IMR-90 (cell line): ENCODE measurements around the gene TMTC2. TPM values are rescaled to one million over a fixed set of nuclear protein-coding genes. Genes with fewer than 3 reads are reported as not detected.

Experiments
- ATAC-seq: fragments of 200-7000 bp; cut with Tn5 transposase; 2 replicates; pipeline ENCODE4 v1.9.1; 2020; ENCODE audit warnings: low read depth, mild to moderate bottlenecking, moderate library complexity
- BruUV-seq: library from RNA; stranded (reverse); fragments of 400-500 nt; replicated peaks from 2 replicates; lab custom pipeline; 2021; lab: Mats Ljungman, UMichigan
- CTCF ChIA-PET: fragments of 300-600 bp; formaldehyde crosslinking; extraction: SDS; loops from one replicate; lab custom pipeline; 2021; ENCODE audit warnings: antibody characterized with exemption; lab: Yijun Ruan, JAX
- POLR2A ChIA-PET: fragments of 300-600 bp; sonication (Branson Sonifier 250); formaldehyde crosslinking; loops from one replicate; lab custom pipeline; 2022; ENCODE audit warnings: antibody characterized with exemption; ENCODE audit not compliant: unreplicated experiment; lab: Charles Lee
- DNase-seq: peaks from one replicate; pipeline ENCODE4 v3.0.0; 2013
- H2AFZ ChIP-seq: replicated peaks from 2 replicates; pipeline ENCODE3; 2013; ENCODE audit warnings: low read length, mild to moderate bottlenecking; ENCODE audit not compliant: poor library complexity
- H2AK5ac ChIP-seq: 2 replicates; pipeline ENCODE4 v1.6.1; 2013; ENCODE audit warnings: low read depth, low read length, inconsistent platforms
- H2AK9ac ChIP-seq: replicated peaks from 2 replicates; pipeline ENCODE3; 2013; ENCODE audit warnings: mild to moderate bottlenecking, low read depth, low read length, moderate library complexity; ENCODE audit not compliant: poor library complexity
- H2BK120ac ChIP-seq: 2 replicates; pipeline ENCODE4 v1.6.1; 2013; ENCODE audit warnings: low read depth, low read length, inconsistent platforms
- H2BK15ac ChIP-seq: 3 replicates; pipeline ENCODE4 v1.6.1; 2013; ENCODE audit warnings: low read depth, low read length, inconsistent platforms
- H2BK20ac ChIP-seq: 2 replicates; pipeline ENCODE4 v1.6.1; 2013; ENCODE audit warnings: low read depth, mild to moderate bottlenecking, inconsistent platforms, low read length, moderate library complexity
- H2BK5ac ChIP-seq: 2 replicates; pipeline ENCODE4 v1.6.1; 2013; ENCODE audit warnings: mild to moderate bottlenecking, low read depth, low read length, inconsistent platforms; ENCODE audit not compliant: poor library complexity, severe bottlenecking
- H3K14ac ChIP-seq: replicated peaks from 2 replicates; pipeline ENCODE4 v1.6.1; 2013; ENCODE audit warnings: low read depth, low read length, inconsistent platforms
- H3K18ac ChIP-seq: 2 replicates; pipeline ENCODE4 v1.6.1; 2013; ENCODE audit warnings: low read depth, low read length, control low read depth
- H3K23ac ChIP-seq: 2 replicates; pipeline ENCODE4 v1.6.1; 2013; ENCODE audit warnings: low read depth, low read length, inconsistent platforms
- H3K27ac ChIP-seq: 2 replicates; pipeline ENCODE4 v1.5.1; 2013; ENCODE audit warnings: mild to moderate bottlenecking, control low read depth, low read length; ENCODE audit not compliant: insufficient read depth
- H3K27me3 ChIP-seq: 2 replicates; pipeline ENCODE4 v1.6.1; 2013; ENCODE audit warnings: low read length; ENCODE audit not compliant: control insufficient read depth, insufficient read depth
- H3K36me3 ChIP-seq: 2 replicates; pipeline ENCODE4 v1.6.1; 2013; ENCODE audit warnings: low read length, mixed read lengths; ENCODE audit not compliant: control insufficient read depth, insufficient read depth
- H3K4ac ChIP-seq: 2 replicates; pipeline ENCODE4 v1.6.1; 2013; ENCODE audit warnings: low read depth, low read length, inconsistent platforms
- H3K4me1 ChIP-seq: 2 replicates; pipeline ENCODE4 v1.6.1; 2013; ENCODE audit warnings: low read length, mixed read lengths; ENCODE audit not compliant: control insufficient read depth, insufficient read depth
- H3K4me2 ChIP-seq: 2 replicates; pipeline ENCODE4 v1.6.1; 2013; ENCODE audit warnings: low read depth, mild to moderate bottlenecking, control low read depth, low read length, moderate library complexity
- H3K4me3 ChIP-seq: 2 replicates; pipeline ENCODE4 v1.5.1; 2013; ENCODE audit warnings: low read depth, mild to moderate bottlenecking, control low read depth, low read length, moderate library complexity; ENCODE audit not compliant: insufficient read depth
- H3K56ac ChIP-seq: 2 replicates; pipeline ENCODE4 v1.6.1; 2013; ENCODE audit warnings: low read length, inconsistent platforms; ENCODE audit not compliant: insufficient read depth; ENCODE audit errors: extremely low read depth
- H3K79me1 ChIP-seq, 2 experiments: 2 replicates each; pipeline ENCODE4 v1.6.1; 2013; ENCODE audit warnings: low read length in 2 of 2, inconsistent platforms in 1 of 2, low read depth in 1 of 2
- H3K9ac ChIP-seq: 2 replicates; pipeline ENCODE4 v1.6.1; 2013; ENCODE audit warnings: low read depth, low read length, control low read depth
- H3K9me1 ChIP-seq: 2 replicates; pipeline ENCODE4 v1.6.1; 2013; ENCODE audit warnings: low read length, inconsistent platforms; ENCODE audit not compliant: insufficient read depth
- H3K9me3 ChIP-seq: 2 replicates; pipeline ENCODE4 v1.6.1; 2013; ENCODE audit warnings: low read length; ENCODE audit not compliant: control insufficient read depth, insufficient read depth
- H4K20me1 ChIP-seq: 2 replicates; pipeline ENCODE4 v1.6.1; 2013; ENCODE audit warnings: low read length, inconsistent platforms; ENCODE audit not compliant: insufficient read depth
- H4K5ac ChIP-seq: 2 replicates; pipeline ENCODE4 v1.6.1; 2013; ENCODE audit warnings: mild to moderate bottlenecking, low read depth, low read length, control low read depth
- H4K8ac ChIP-seq, 2 experiments: 2 replicates each; pipeline ENCODE4 v1.6.1; 2013; ENCODE audit warnings: low read depth in 2 of 2, low read length in 2 of 2, control low read depth in 1 of 2, inconsistent platforms in 1 of 2
- H4K91ac ChIP-seq: 2 replicates; pipeline ENCODE4 v1.6.1; 2013; ENCODE audit warnings: low read depth, low read length, inconsistent platforms; ENCODE audit not compliant: insufficient read depth
- BHLHE40 ChIP-seq: fragments of 150-350 bp; IDR thresholded peaks from 2 replicates; pipeline ENCODE4 v1.6.1; 2016; ENCODE audit warnings: mild to moderate bottlenecking, low read depth, low read length
- CEBPB ChIP-seq: IDR thresholded peaks from 2 replicates; pipeline ENCODE4 v1.6.1; 2012; ENCODE audit warnings: low read depth, low read length, improper control_type of control experiment
- CHD1 ChIP-seq: IDR thresholded peaks from 2 replicates; pipeline ENCODE4 v1.6.1; 2012; ENCODE audit warnings: low read depth, low read length, improper control_type of control experiment
- ELK1 ChIP-seq: fragments of 150-350 bp; IDR thresholded peaks from 2 replicates; pipeline ENCODE4 v1.6.1; 2016; ENCODE audit warnings: low read depth, mild to moderate bottlenecking, low read length, moderate library complexity, borderline replicate concordance
- FOS ChIP-seq: fragments of 150-350 bp; IDR thresholded peaks from 2 replicates; pipeline ENCODE4 v1.6.1; 2016; ENCODE audit warnings: low read depth, low read length
- MAFK ChIP-seq: IDR thresholded peaks from 2 replicates; pipeline ENCODE4 v1.6.1; 2012; ENCODE audit warnings: low read depth, low read length, improper control_type of control experiment
- MAZ ChIP-seq: IDR thresholded peaks from 2 replicates; pipeline ENCODE4 v1.6.1; 2012; ENCODE audit warnings: low read depth, mild to moderate bottlenecking, low read length, improper control_type of control experiment, moderate library complexity, borderline replicate concordance
- MXI1 ChIP-seq: IDR thresholded peaks from 2 replicates; pipeline ENCODE4 v1.6.1; 2012; ENCODE audit warnings: low read depth, mild to moderate bottlenecking, low read length, moderate library complexity, borderline replicate concordance
- NFE2L2 ChIP-seq: fragments of 150-350 bp; IDR thresholded peaks from 2 replicates; pipeline ENCODE4 v1.6.1; 2016; ENCODE audit warnings: low read depth, mild to moderate bottlenecking, low read length
- POLR2A ChIP-seq: IDR thresholded peaks from 2 replicates; pipeline ENCODE4 v1.6.1; 2012; ENCODE audit warnings: mild to moderate bottlenecking, low read depth, low read length
- RAD21 ChIP-seq: IDR thresholded peaks from 2 replicates; pipeline ENCODE4 v1.6.1; 2012; ENCODE audit warnings: low read length, improper control_type of control experiment
- RCOR1 ChIP-seq: IDR thresholded peaks from 2 replicates; pipeline ENCODE4 v1.6.1; 2012; ENCODE audit warnings: mild to moderate bottlenecking, low read length, improper control_type of control experiment; ENCODE audit not compliant: insufficient replicate concordance
- RFX5 ChIP-seq: IDR thresholded peaks from 2 replicates; pipeline ENCODE4 v1.8.0; 2012; ENCODE audit warnings: low read depth, mild to moderate bottlenecking, low read length, moderate library complexity
- SMC3 ChIP-seq: fragments of 150-350 bp; IDR thresholded peaks from 2 replicates; pipeline ENCODE4 v1.6.1; 2016; ENCODE audit warnings: low read depth, mild to moderate bottlenecking, antibody characterized with exemption, low read length, moderate library complexity
- WGBS, 2 experiments: methylation state at CpG; one replicate each; pipeline versions ENCODE4 v1.1.5 to v1.1.7; 2013; ENCODE audit warnings: missing lambda C conversion rate in 2 of 2; ENCODE audit not compliant: insufficient read length in 1 of 2; ENCODE audit errors: extremely low coverage in 2 of 2; 5-methylcytosine and 5-hydroxymethylcytosine counted together
- dilution Hi-C: fragments of 300-500 bp; cut with HindIII; formaldehyde crosslinking; loops from one replicate; pipeline ENCODE4 v1.14.3; 2018; ENCODE audit warnings: low sequenced_read_pairs; ENCODE audit not compliant: unreplicated experiment
- in situ Hi-C: fragments of 300-500 bp; cut with MboI; formaldehyde crosslinking; loops from 3 replicates; pipeline ENCODE4 v1.14.3; 2019; ENCODE audit warnings: low sequenced_read_pairs, inconsistent platforms, mixed read lengths
- intact Hi-C: fragments of 100-400 bp; cut with micrococcal nuclease; formaldehyde crosslinking; loops from 2 replicates; pipeline ENCODE4 v1.10.0; 2022
- polyA plus RNA-seq, 3 experiments: library from polyadenylated mRNA; depleted of rRNA; stranded (reverse); fragments of >200 nt; gene quantifications; 2 replicates each; pipeline ENCODE4 v1.2.3, GENCODE V29; 2012; ENCODE audit warnings: low replicate concordance in 1 of 3
- total RNA-seq: library from RNA; depleted of rRNA; stranded (reverse); fragments of >200 nt; gene quantifications from 2 replicates; pipeline ENCODE4 v1.2.3, GENCODE V29; 2012
- TF ChIP-seq, protein P1 (sequence below): fragments of 150-350 bp; IDR thresholded peaks from 2 replicates; pipeline ENCODE4 v1.6.1; 2017; ENCODE audit warnings: mild to moderate bottlenecking, antibody characterized with exemption, low read length, low read depth
- TF ChIP-seq, protein P2 (sequence below): conservative IDR thresholded peaks from 2 replicates; pipeline ENCODE4 v1.5.1; 2012; ENCODE audit warnings: mild to moderate bottlenecking, low read depth, low read length, improper control_type of control experiment

TMTC2 gene
- total and polyA plus RNA-seq, 2 of the 4 experiments (the other 2 are of a cell fraction), result 0.56 to 1.4 TPM

GRCh38 chr12:83099436-83099835 lies 412.7 kb downstream of the TMTC2 start:
- no CpG with 5 or more reads among the region's 3 CpGs for WGBS, 2 experiments
- no peak for DNase-seq

More at GRCh38 chr12:83099436-83099835, 412.7 kb downstream of the TMTC2 start:
- no peak overlapping the region for H2AFZ ChIP-seq
- dilution Hi-C loops (no loop called here), in situ Hi-C loops (no loop called here), intact Hi-C loops (no loop called here)
- BruUV-seq, result no TSS peak
- no peak overlapping the region for H3K9ac ChIP-seq
- H3K4ac ChIP-seq, result no peak overlapping the region
- no peaks in the 10 kb centered on the region for H3K79me1 ChIP-seq
- H3K27me3 ChIP-seq, result no peaks in the 10 kb centered on the region
- no peak overlapping the region for H4K8ac ChIP-seq
- H3K23ac ChIP-seq, result no peak overlapping the region
- POLR2A ChIA-PET, result no interaction called here
- ATAC-seq, result no peak
- peaks cover 2% of the 10 kb centered on the region; the same call in 1 of the 2 replicates for H3K9me3 ChIP-seq
- no peaks in the 10 kb centered on the region for H3K36me3 ChIP-seq
- no peak overlapping the region for H2AK9ac ChIP-seq
- H3K18ac ChIP-seq, result no peak overlapping the region
- H2AK5ac ChIP-seq, result no peak overlapping the region
- H3K56ac ChIP-seq, result no peak overlapping the region
- no peak overlapping the region for H2BK15ac ChIP-seq
- no peaks in the 10 kb centered on the region for H3K4me1 ChIP-seq
- H2BK120ac ChIP-seq, result no peak overlapping the region
- H3K27ac ChIP-seq, result no peak overlapping the region
- H3K9me1 ChIP-seq, result no peaks in the 10 kb centered on the region
- H3K4me2 ChIP-seq, result no peak overlapping the region
- no peak overlapping the region for H4K5ac ChIP-seq
- no peak overlapping the region for H2BK5ac ChIP-seq
- CTCF ChIA-PET, result interaction anchor here (0.6 kb wide), 2 partner anchors 21 to 1213 kb away, joined by 3 to 5 read pairs; no protein-coding TSS in a partner anchor
- no peak overlapping the region for H2BK20ac ChIP-seq
- H3K14ac ChIP-seq, result no peak overlapping the region
- H4K91ac ChIP-seq, result no peak overlapping the region
- H4K20me1 ChIP-seq, result no peaks in the 10 kb centered on the region
- TF ChIP-seq CEBPB (no peak), RAD21 (no peak), CHD1 (no peak), MAZ (no peak), BHLHE40 (no peak), NFE2L2 (no peak), MXI1 (no peak), SMC3 (no peak), FOS (no peak), RFX5 (no peak), ELK1 (no peak), MAFK (no peak), POLR2A (no peak), RCOR1 (no peak)
- TF ChIP-seq, protein P1, sequence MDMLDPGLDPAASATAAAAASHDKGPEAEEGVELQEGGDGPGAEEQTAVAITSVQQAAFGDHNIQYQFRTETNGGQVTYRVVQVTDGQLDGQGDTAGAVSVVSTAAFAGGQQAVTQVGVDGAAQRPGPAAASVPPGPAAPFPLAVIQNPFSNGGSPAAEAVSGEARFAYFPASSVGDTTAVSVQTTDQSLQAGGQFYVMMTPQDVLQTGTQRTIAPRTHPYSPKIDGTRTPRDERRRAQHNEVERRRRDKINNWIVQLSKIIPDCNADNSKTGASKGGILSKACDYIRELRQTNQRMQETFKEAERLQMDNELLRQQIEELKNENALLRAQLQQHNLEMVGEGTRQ, result no peak
- TF ChIP-seq, protein P2, sequence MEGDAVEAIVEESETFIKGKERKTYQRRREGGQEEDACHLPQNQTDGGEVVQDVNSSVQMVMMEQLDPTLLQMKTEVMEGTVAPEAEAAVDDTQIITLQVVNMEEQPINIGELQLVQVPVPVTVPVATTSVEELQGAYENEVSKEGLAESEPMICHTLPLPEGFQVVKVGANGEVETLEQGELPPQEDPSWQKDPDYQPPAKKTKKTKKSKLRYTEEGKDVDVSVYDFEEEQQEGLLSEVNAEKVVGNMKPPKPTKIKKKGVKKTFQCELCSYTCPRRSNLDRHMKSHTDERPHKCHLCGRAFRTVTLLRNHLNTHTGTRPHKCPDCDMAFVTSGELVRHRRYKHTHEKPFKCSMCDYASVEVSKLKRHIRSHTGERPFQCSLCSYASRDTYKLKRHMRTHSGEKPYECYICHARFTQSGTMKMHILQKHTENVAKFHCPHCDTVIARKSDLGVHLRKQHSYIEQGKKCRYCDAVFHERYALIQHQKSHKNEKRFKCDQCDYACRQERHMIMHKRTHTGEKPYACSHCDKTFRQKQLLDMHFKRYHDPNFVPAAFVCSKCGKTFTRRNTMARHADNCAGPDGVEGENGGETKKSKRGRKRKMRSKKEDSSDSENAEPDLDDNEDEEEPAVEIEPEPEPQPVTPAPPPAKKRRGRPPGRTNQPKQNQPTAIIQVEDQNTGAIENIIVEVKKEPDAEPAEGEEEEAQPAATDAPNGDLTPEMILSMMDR, result no peak
- no peak overlapping the region for H3K4me3 ChIP-seq
